DOHH2 (cell line): ENCODE results near the gene SLC39A2.

Experiments used
- H3F3A ChIP-seq: fragments of 200-600 bp; sonication (generic), shearing (Covaris generic); 2 replicates; pipeline ENCODE4 v1.6.0; 2016; ENCODE audit warnings: antibody characterized with exemption, mild to moderate bottlenecking; ENCODE audit not compliant: control insufficient read depth, insufficient read depth
- H3K27ac ChIP-seq: fragments of 200-600 bp; sonication (generic); 2 replicates; pipeline ENCODE4 v1.5.1; 2014; ENCODE audit warnings: low read depth, mild to moderate bottlenecking, low read length, moderate library complexity
- H3K27me3 ChIP-seq: fragments of 200-600 bp; sonication (generic); 2 replicates; pipeline ENCODE4 v1.6.1; 2014; ENCODE audit warnings: mild to moderate bottlenecking, low read length, mixed read lengths; ENCODE audit not compliant: control insufficient read depth
- H3K36me3 ChIP-seq: fragments of 200-600 bp; sonication (generic); 2 replicates; pipeline ENCODE4 v1.6.1; 2014; ENCODE audit warnings: mild to moderate bottlenecking, low read length, moderate library complexity, mixed read lengths; ENCODE audit not compliant: control insufficient read depth
- H3K4me1 ChIP-seq: fragments of 200-600 bp; sonication (generic); 2 replicates; pipeline ENCODE4 v1.6.1; 2014; ENCODE audit warnings: mild to moderate bottlenecking, low read length, mixed read lengths; ENCODE audit not compliant: control insufficient read depth
- H3K4me2 ChIP-seq: fragments of 200-600 bp; sonication (generic); 2 replicates; pipeline ENCODE4 v1.6.0; 2014; ENCODE audit warnings: mild to moderate bottlenecking, low read length, moderate library complexity
- H3K4me3 ChIP-seq: fragments of 200-600 bp; sonication (generic); 2 replicates; pipeline ENCODE4 v1.5.1; 2014; ENCODE audit warnings: mild to moderate bottlenecking, low read length, mixed read lengths
- H3K79me2 ChIP-seq: fragments of 200-600 bp; sonication (generic); 2 replicates; pipeline ENCODE4 v1.6.1; 2014; ENCODE audit warnings: mild to moderate bottlenecking, low read length, mixed read lengths; ENCODE audit not compliant: control insufficient read depth
- H3K9me2 ChIP-seq: fragments of 200-600 bp; sonication (generic); replicated peaks from 2 replicates; pipeline ENCODE4 v1.6.1; 2014; ENCODE audit warnings: mild to moderate bottlenecking, low read length, mixed read lengths; ENCODE audit not compliant: control insufficient read depth
- H3K9me3 ChIP-seq: fragments of 200-600 bp; sonication (generic); 2 replicates; pipeline ENCODE4 v1.6.1; 2014; ENCODE audit warnings: antibody characterized with exemption, low read length, mixed read lengths; ENCODE audit not compliant: control insufficient read depth, insufficient read depth
- H4K20me1 ChIP-seq: fragments of 200-600 bp; sonication (generic); 2 replicates; pipeline ENCODE4 v1.6.0; 2014; ENCODE audit warnings: low read depth, mild to moderate bottlenecking, antibody characterized with exemption, low read length, moderate library complexity; ENCODE audit not compliant: control insufficient read depth, insufficient read depth
- CTCF ChIP-seq: fragments of 200-600 bp; sonication (generic); IDR thresholded peaks from one replicate; pipeline ENCODE4 v1.5.1; 2014; ENCODE audit warnings: antibody characterized with exemption, mild to moderate bottlenecking, low read depth, low read length; ENCODE audit not compliant: poor library complexity, severe bottlenecking
- EZH2phosphoT487 ChIP-seq: fragments of 200-600 bp; sonication (generic); IDR thresholded peaks from 2 replicates; pipeline ENCODE4 v1.6.1; 2017; ENCODE audit warnings: borderline replicate concordance, mild to moderate bottlenecking, antibody characterized with exemption, low read length, moderate library complexity, mixed read lengths

The SLC39A2 gene

GRCh38 chr14:21033133-21033698 is 34.1 kb downstream of the SLC39A2 start:
- no peaks in the 10 kb centered on the region for H3K79me2 ChIP-seq
- no peaks in the 10 kb centered on the region for H3F3A ChIP-seq
- H3K27ac ChIP-seq = no peak overlapping the region
- TF ChIP-seq CTCF (no peak), EZH2phosphoT487 (no peak)
- H3K9me3 ChIP-seq = no peaks in the 10 kb centered on the region
- peaks cover 29% of the 10 kb centered on the region for H3K27me3 ChIP-seq
- H3K4me3 ChIP-seq = no peak overlapping the region
- no peak overlapping the region for H3K4me2 ChIP-seq
- no peaks in the 10 kb centered on the region for H3K36me3 ChIP-seq
- H3K9me2 ChIP-seq = no peaks in the 10 kb centered on the region
- H3K4me1 ChIP-seq = no peaks in the 10 kb centered on the region
- H4K20me1 ChIP-seq = no peaks in the 10 kb centered on the region

GRCh38 chr14:21034707-21035106 is 35.6 kb downstream of the SLC39A2 start, which contains the start of gene RNASE13:
RNASE13 (minus strand) TSS chr14:21034807; CDS start chr14:21034288, 519 bp downstream.
- no peaks in the 10 kb centered on the region for H3K9me2 ChIP-seq
- no peak for TF ChIP-seq CTCF
- no peak for TF ChIP-seq EZH2phosphoT487
- H3K27me3 ChIP-seq = peaks cover 29% of the 10 kb centered on the region
- no peaks in the 10 kb centered on the region for H3K79me2 ChIP-seq
- H3K36me3 ChIP-seq = no peaks in the 10 kb centered on the region
- H3K27ac ChIP-seq = no peak within 1 kb of the TSS
- H3K4me3 ChIP-seq = no peak within 1 kb of the TSS
- no peak within 1 kb of the TSS for H3K4me2 ChIP-seq
- no peaks in the 10 kb centered on the region for H3K9me3 ChIP-seq
- H4K20me1 ChIP-seq = no peaks in the 10 kb centered on the region
- no peaks in the 10 kb centered on the region for H3F3A ChIP-seq
- H3K4me1 ChIP-seq = no peaks in the 10 kb centered on the region

GRCh38 chr14:21036751-21037150 is 37.7 kb downstream of the SLC39A2 start:
- Histone ChIP-seq H3K4me1 (no peaks in the 10 kb centered on the region), H3K9me3 (no peaks in the 10 kb centered on the region), H3K79me2 (no peaks in the 10 kb centered on the region), H3K36me3 (no peaks in the 10 kb centered on the region), H3K9me2 (no peaks in the 10 kb centered on the region), H3K27me3 (peaks cover 27% of the 10 kb centered on the region), H4K20me1 (no peaks in the 10 kb centered on the region), H3K4me2 (no peak overlapping the region), H3K4me3 (no peak overlapping the region), H3F3A (no peaks in the 10 kb centered on the region), H3K27ac (no peak overlapping the region)
- TF ChIP-seq CTCF (no peak), EZH2phosphoT487 (no peak)

- H3K79me2 ChIP-seq = no peaks in the 10 kb centered on the region
- no peaks in the 10 kb centered on the region for H4K20me1 ChIP-seq
- H3K4me1 ChIP-seq = no peaks in the 10 kb centered on the region
- H3K9me2 ChIP-seq = no peaks in the 10 kb centered on the region
- no peaks in the 10 kb centered on the region for H3F3A ChIP-seq
- H3K4me3 ChIP-seq = no peak overlapping the region
- TF ChIP-seq CTCF (no peak), EZH2phosphoT487 (no peak)
- no peaks in the 10 kb centered on the region for H3K36me3 ChIP-seq
- H3K27ac ChIP-seq = no peak overlapping the region
- H3K27me3 ChIP-seq = peaks cover 24% of the 10 kb centered on the region
- H3K9me3 ChIP-seq = no peaks in the 10 kb centered on the region
- H3K4me2 ChIP-seq = no peak overlapping the region
Observed at GRCh38 chr14:21037156-21037555, 38.1 kb downstream of the SLC39A2 start.
